GM23338 (cell line): Measurements from ENCODE around the gene CNPPD1. TPM values are rescaled to one million over a fixed set of nuclear protein-coding genes. Genes with fewer than 3 reads are reported as not detected.

Source experiments
- ATAC-seq: fragments of 200-7000 bp; cut with Tn5 transposase; 3 replicates; pipeline ENCODE4 v1.9.1; 2020
- DNase-seq: peaks from one replicate; pipeline ENCODE4 v3.0.0-alpha.2; 2015; ENCODE audit warnings: low spot score
- H2AFZ ChIP-seq: fragments of 200-600 bp; sonication (generic); 2 replicates; pipeline ENCODE4 v1.8.0; 2016; ENCODE audit warnings: antibody characterized with exemption, mild to moderate bottlenecking, moderate library complexity
- H3F3A ChIP-seq: fragments of 200-600 bp; sonication (generic); replicated peaks from 2 replicates; pipeline ENCODE4 v1.8.0; 2017; ENCODE audit warnings: antibody characterized with exemption, mixed run types, low read depth
- H3K27ac ChIP-seq: fragments of 200-600 bp; sonication (generic); 2 replicates; pipeline ENCODE4 v1.6.1; 2016; ENCODE audit warnings: low read depth
- H3K27me3 ChIP-seq: fragments of 200-600 bp; sonication (generic); 2 replicates; pipeline ENCODE4 v1.8.0; 2016; ENCODE audit warnings: mild to moderate bottlenecking, mixed run types, moderate library complexity; ENCODE audit not compliant: insufficient read depth
- H3K36me3 ChIP-seq: fragments of 200-600 bp; sonication (generic); 2 replicates; pipeline ENCODE4 v1.8.0; 2016; ENCODE audit warnings: mild to moderate bottlenecking; ENCODE audit not compliant: insufficient read depth
- H3K4me1 ChIP-seq: fragments of 200-600 bp; sonication (generic); 2 replicates; pipeline ENCODE4 v1.8.0; 2016; ENCODE audit warnings: mild to moderate bottlenecking, moderate library complexity; ENCODE audit not compliant: insufficient read depth
- H3K4me2 ChIP-seq: fragments of 200-600 bp; sonication (generic); 2 replicates; pipeline ENCODE4 v1.7.1; 2017; ENCODE audit warnings: mixed run types
- H3K4me3 ChIP-seq: fragments of 200-600 bp; sonication (generic); 2 replicates; pipeline ENCODE4 v1.6.1; 2016; ENCODE audit warnings: mixed run types
- H3K79me2 ChIP-seq: fragments of 200-600 bp; sonication (generic); replicated peaks from 2 replicates; pipeline ENCODE4 v1.8.0; 2017; ENCODE audit warnings: mild to moderate bottlenecking; ENCODE audit not compliant: insufficient read depth
- H3K9me2 ChIP-seq: fragments of 200-600 bp; sonication (generic); 2 replicates; pipeline ENCODE4 v1.8.0; 2017; ENCODE audit not compliant: insufficient read depth
- H4K20me1 ChIP-seq: fragments of 200-600 bp; sonication (generic); replicated peaks from 2 replicates; pipeline ENCODE4 v1.8.0; 2017; ENCODE audit warnings: mild to moderate bottlenecking; ENCODE audit not compliant: insufficient read depth
- H3K27ac Mint-ChIP-seq: 2 replicates; pipeline ENCODE4 v1.8.0; 2020; ENCODE audit warnings: inconsistent platforms, mild to moderate bottlenecking, moderate library complexity, mixed read lengths
- H3K27me3 Mint-ChIP-seq: 3 replicates; pipeline ENCODE4 v1.8.0; 2022; ENCODE audit warnings: low read depth, mild to moderate bottlenecking, moderate library complexity, mixed read lengths, inconsistent platforms; ENCODE audit not compliant: insufficient read depth, poor library complexity
- H3K36me3 Mint-ChIP-seq: 3 replicates; pipeline ENCODE4 v1.8.0; 2021; ENCODE audit warnings: low read depth, mild to moderate bottlenecking, inconsistent platforms, moderate library complexity, mixed read lengths
- H3K4me1 Mint-ChIP-seq: 3 replicates; pipeline ENCODE4 v1.8.0; 2020; ENCODE audit warnings: mild to moderate bottlenecking, inconsistent platforms, mixed read lengths
- H3K4me3 Mint-ChIP-seq: 3 replicates; pipeline ENCODE4 v1.8.0; 2021; ENCODE audit warnings: moderate library complexity, mild to moderate bottlenecking, inconsistent platforms, mixed read lengths
- H3K9me3 Mint-ChIP-seq: 3 replicates; pipeline ENCODE4 v1.8.0; 2020; ENCODE audit warnings: moderate library complexity, mild to moderate bottlenecking, inconsistent platforms, mixed read lengths
- CREB1 ChIP-seq: fragments of 250-450 bp; sonication (Bioruptor Pico); IDR thresholded peaks from 2 replicates; pipeline ENCODE4 v1.5.0; 2020; ENCODE audit warnings: low read depth, mild to moderate bottlenecking, moderate library complexity
- CTCF ChIP-seq, 2 experiments: fragments of 200-600 bp in 1 of 2; sonication (generic) in 1 of 2; conservative IDR thresholded peaks; 2 replicates each; pipeline versions ENCODE4 v1.5.1 to v1.6.1; 2016 to 2017; ENCODE audit warnings: antibody characterized with exemption in 2 of 2, low read depth in 2 of 2, mild to moderate bottlenecking in 2 of 2, moderate library complexity in 1 of 2
- ETS1 ChIP-seq: IDR thresholded peaks from 2 replicates; pipeline ENCODE4 v1.6.1; 2016; ENCODE audit warnings: antibody characterized with exemption
- EZH2 ChIP-seq: fragments of 200-600 bp; sonication (generic); IDR thresholded peaks from one replicate; pipeline ENCODE4 v1.8.0; 2017; ENCODE audit warnings: antibody characterized with exemption, mild to moderate bottlenecking, low read depth; ENCODE audit not compliant: unreplicated experiment
- EZH2phosphoT487 ChIP-seq: fragments of 200-600 bp; sonication (generic); IDR thresholded peaks from one replicate; pipeline ENCODE4 v1.8.1; 2018; ENCODE audit warnings: antibody characterized with exemption; ENCODE audit not compliant: unreplicated experiment
- JUNB ChIP-seq: IDR thresholded peaks from one replicate; pipeline ENCODE4 v1.6.1; 2016; ENCODE audit warnings: antibody characterized with exemption; ENCODE audit not compliant: unreplicated experiment
- NANOG ChIP-seq: IDR thresholded peaks from 2 replicates; pipeline ENCODE4 v1.6.1; 2016; ENCODE audit warnings: antibody characterized with exemption, borderline replicate concordance
- POLR2AphosphoS5 ChIP-seq: IDR thresholded peaks from 2 replicates; pipeline ENCODE4 v1.6.1; 2016; ENCODE audit warnings: antibody characterized with exemption, low read depth
- REST ChIP-seq: IDR thresholded peaks from one replicate; pipeline ENCODE4 v1.6.1; 2018; ENCODE audit warnings: antibody characterized with exemption; ENCODE audit not compliant: unreplicated experiment
- STAT1 ChIP-seq: IDR thresholded peaks from one replicate; pipeline ENCODE4 v1.6.1; 2016; ENCODE audit warnings: antibody characterized with exemption; ENCODE audit not compliant: unreplicated experiment
- ZNF114 ChIP-seq: fragments of 250-450 bp; sonication (Bioruptor Pico); IDR thresholded peaks from 2 replicates; pipeline ENCODE4 v1.5.0; 2020; ENCODE audit warnings: mild to moderate bottlenecking, moderate library complexity
- ZNF331 ChIP-seq: fragments of 250-450 bp; sonication (Bioruptor Pico); IDR thresholded peaks from 2 replicates; pipeline ENCODE4 v1.5.0; 2020; ENCODE audit warnings: low read depth, mild to moderate bottlenecking, moderate library complexity
- ZNF462 ChIP-seq: fragments of 250-450 bp; sonication (Bioruptor Pico); IDR thresholded peaks from 2 replicates; pipeline ENCODE4 v1.5.0; 2020; ENCODE audit warnings: mild to moderate bottlenecking, moderate library complexity
- polyA plus RNA-seq: library from polyadenylated mRNA; unstranded; fragments of >200 nt; fragmentation: Nextera tagmentation; extraction: Ambion mirVana; gene quantifications from 2 replicates; pipeline ENCODE4 v1.2.1, GENCODE V29; 2016
- total RNA-seq: library from RNA; depleted of rRNA; stranded (reverse); fragments of >200 nt; shearing (Covaris generic); gene quantifications from 2 replicates; pipeline ENCODE4 v1.2.3, GENCODE V29; 2014

Gene CNPPD1
- total and polyA plus RNA-seq, 2 experiments from 2014 or later: 18.0 to 18.2 TPM

- Histone ChIP-seq H3K36me3 (no peaks in the 10 kb centered on the region; the same call in 1 of the 2 replicates), H3K4me1 (peaks cover 10% of the 10 kb centered on the region), H3K27ac (no peak overlapping the region), H2AFZ (no peak overlapping the region), H3K79me2 (no peaks in the 10 kb centered on the region), H3K4me2 (no peak overlapping the region), H3F3A (no peaks in the 10 kb centered on the region), H3K4me3 (no peak overlapping the region), H4K20me1 (no peaks in the 10 kb centered on the region), H3K27me3 (no peaks in the 10 kb centered on the region), H3K9me2 (no peaks in the 10 kb centered on the region)
- peaks cover 58% of the 10 kb centered on the region for H3K36me3 Mint-ChIP-seq
- DNase-seq: no peak
- peaks cover 15% of the 10 kb centered on the region for H3K4me1 Mint-ChIP-seq
- ATAC-seq: no peak
- peaks cover 12% of the 10 kb centered on the region for H3K27me3 Mint-ChIP-seq
- TF ChIP-seq CREB1 (CRISPR knock-in tag) (no peak), NANOG (no peak), ZNF114 (CRISPR knock-in tag) (no peak), EZH2 (no peak), EZH2phosphoT487 (no peak), ETS1 (no peak), STAT1 (no peak), ZNF331 (no peak), REST (no peak), ZNF462 (CRISPR knock-in tag) (no peak), CTCF (conservative IDR thresholded peaks at IDR 0.05; ENCODE audit: low read depth in 2 of 2) (no peak), JUNB (no peak), POLR2AphosphoS5 (no peak)
- no peaks in the 10 kb centered on the region for H3K9me3 Mint-ChIP-seq
- H3K4me3 Mint-ChIP-seq: no peak overlapping the region
- no peak overlapping the region for H3K27ac Mint-ChIP-seq
Observed at GRCh38 chr2:219213486-219214071, 36.9 kb upstream of the CNPPD1 start.
